ENCODE data around the gene OCA2.
"Not testable (repeated sequence)": the region's sequence is repeated elsewhere in the genome, so short reads cannot be mapped to it uniquely, and the experiment has no call there.

The OCA2 gene

DNA sequence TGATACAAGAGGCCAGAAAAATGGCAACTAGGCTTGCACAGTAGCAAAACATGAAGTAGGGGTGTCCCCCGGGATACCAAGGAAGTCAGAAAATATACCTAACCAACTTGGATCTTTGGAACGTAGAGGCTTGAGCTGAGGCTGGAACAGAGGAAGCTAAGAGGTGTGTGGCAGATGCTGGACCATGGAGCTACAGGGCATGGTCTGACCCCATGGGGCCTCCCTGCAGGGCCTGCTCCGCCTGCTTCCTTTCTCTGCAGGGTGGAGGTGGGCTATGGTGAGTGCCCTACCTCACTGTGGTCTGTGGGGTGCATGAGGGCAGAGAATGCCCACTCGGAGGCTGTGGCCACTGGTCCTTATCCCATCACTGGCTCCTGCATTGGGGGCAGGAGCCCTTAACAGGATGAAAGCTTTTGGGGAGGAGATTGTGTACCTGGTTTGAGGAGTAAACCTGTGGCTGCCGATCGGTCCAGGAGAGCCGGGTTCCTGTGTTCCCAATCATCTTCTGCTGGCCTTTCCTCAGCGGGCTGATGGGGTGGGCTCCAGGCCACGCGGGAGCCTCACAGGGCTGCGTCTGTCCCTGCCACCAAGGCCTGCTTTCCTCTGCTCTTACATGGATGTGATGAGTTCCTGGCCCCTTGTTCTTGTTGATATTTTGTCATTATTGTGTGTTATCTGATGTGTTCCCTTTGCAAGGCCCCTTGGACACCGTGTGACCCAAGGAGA lies 96.8 kb downstream of the OCA2 start:
- DNase-seq (ENCODE audit: low spot score) = no peak

DNA sequence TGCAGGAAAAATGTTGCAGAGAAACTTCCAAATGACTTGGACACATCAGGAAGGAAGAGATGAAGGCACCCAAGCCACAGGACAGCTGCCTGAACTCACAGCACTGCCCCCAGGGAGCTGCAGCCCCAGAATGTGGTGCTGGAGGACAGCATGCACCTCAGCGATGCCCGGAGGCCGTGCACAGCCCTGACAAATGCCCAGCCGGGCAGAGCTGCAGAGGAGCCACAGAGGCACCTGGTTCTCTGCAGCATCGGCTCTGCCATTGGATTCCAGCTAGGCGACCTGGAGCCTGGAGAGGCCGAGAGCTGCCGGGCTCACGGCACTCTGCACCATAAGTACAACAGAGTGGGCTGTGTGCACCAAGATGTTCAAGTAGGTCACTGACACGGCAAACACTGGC lies 97.5 kb downstream of the OCA2 start:
- DNase-seq (ENCODE audit: low spot score) = no peak

DNA sequence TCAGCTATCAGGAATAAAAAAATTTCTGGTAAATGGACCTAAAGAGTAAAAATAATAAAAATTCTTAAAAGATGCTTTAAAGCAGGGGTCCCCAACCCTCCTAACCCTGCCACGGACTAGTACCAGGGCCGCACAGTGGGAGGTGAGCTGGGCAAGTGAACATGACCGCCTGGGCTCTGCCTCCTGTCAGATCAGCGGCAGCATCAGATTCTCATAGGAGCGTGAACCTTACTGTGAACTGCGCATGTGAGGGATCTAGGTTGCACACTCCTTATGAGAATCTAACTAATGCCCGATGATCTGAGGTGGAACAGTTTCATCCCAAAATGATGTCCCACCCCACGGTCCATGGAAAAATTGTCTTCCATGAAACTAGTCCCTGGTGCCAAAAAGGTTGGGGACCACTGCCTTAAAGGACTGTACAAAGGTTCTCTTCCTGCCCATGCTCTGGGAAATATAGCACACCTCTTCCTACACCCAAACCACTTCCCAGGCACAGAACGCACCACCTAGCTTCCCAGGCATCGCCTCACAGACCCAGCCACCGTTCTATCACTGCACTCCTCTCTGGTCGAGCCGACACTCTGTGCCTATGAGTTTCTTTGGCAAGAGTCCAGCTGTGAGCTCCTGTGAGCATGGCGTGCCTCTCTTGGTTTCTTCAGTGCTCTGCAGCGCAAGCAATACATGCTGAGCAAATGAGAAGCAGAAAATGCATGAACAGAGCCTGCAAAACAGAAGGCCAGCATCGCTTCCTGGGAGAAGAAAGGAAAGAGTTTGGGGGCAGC lies 104.9 kb downstream of the OCA2 start:
- DNase-seq (ENCODE audit: low spot score) = no peak

DNA sequence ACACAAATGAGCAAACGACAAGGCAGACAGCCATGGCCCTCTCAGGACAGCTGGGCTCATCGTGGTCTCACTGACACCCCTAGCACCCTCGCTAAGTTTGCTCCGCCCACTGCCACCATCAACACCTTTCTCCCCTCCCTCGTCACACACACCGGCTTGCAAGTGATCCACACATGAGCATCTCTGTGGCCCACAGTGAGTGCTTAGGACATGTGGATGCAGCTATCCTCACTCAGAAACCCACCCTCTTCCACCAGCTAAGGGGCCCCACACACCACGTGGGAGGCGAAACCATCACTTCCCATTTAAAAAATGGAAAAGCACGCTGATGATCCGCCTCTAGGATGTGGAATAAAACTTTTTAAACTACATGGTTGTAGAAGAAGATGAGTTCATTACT lies 105.6 kb downstream of the OCA2 start:
- no peak for DNase-seq (ENCODE audit: low spot score)

DNA sequence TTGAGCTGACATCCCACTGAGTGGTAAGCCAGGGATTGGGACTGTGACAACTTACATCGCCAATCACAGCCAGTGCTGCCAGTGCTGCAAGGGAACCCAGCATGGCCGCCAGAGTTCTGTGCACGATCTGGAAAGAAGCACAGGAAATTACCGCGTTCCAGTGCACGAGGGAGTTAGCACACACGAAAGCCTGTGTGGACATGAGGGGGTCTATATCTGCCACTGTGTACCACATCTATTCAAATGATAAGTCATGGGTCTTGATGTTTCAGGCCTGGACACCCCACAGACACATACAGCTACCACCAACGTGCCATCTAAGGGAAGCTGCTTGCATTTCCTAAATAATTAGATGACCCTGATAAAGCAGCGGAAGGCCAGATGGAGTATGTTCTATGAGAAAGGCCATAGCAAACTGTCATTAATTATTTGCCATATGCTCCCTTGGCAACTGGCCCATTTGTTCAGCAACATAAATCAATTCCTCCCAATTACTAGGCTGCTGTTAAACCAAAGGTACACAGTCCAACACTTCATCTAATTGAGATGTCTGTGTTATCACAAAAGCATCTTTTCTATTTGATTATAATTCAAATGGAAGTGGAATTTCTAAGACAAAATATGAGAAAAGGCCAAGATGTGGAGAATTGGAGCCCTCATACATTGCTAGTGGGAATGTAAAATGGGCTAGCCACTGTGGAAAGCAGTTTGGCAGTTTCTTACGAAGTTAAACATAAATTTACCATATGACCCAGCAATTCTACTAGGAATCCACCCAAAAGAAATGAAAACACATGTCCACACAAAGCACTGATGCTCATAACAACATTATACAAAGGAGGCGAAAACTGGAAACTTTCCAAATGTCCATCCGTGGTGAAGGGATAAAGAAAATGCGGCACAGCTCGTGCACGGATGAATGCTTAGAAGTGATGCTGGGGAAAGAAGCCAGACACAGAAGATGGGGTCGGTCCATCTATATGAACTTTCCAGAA lies 108.3 kb downstream of the OCA2 start:
- DNase-seq (ENCODE audit: low spot score) = no peak

DNA sequence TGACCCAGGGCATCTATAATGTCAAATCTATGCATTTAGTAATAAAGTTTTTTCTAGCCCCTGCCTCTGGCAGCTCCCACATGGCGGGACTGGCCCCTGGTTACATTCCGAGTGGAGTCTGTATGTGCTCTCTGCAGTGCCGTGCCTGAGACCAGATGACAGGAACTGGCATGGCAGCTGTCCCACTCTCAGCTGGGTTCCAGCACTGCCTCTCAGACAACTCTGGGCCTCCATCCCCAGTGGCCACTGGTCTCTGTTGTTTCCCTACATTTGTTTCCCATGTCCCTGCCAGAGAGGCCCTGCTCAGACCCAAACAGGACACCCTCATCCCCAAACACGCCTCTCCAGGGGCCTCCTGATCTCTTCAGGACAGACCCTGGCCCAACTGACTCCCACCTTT lies 109.3 kb downstream of the OCA2 start:
- DNase-seq (ENCODE audit: low spot score) = no peak

DNA sequence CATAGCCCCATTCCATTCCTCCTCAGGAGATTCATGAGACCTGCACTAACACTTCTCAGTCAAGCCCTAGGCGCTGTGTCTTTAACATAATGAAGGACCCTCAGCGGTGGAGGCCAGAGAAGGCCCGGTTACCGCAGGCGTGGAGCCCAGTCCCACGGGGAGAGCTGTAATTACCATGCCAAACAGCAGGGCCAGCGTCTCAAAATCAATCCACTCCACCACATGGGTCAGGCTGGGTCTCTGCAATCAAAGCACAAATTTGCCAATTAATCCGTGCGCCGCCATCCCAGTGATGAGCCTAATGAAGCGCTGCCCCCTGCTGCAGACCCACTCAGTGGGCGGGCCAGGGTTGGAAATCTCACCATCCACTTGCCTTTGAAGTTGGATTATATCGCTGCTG lies 109.7 kb downstream of the OCA2 start:
- DNase-seq (ENCODE audit: low spot score) = no peak

DNA sequence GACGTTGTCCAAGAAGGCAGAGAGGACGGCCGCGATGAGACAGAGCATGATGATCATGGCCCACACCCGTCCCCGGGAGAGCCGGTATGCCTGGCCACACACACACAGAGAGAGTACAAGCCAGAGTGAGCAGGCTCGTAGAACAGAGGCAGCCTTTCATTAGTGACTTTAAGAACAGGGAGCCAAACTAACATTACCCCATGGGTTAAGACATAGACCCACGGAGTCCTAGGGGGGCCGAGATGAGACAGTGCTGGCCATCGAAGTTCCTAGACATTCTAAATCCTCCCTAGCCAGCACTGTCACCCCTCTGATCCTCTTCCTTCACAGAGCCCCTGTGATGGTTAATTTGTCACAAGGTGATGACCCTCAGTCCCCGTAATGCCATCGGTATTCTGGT lies 114.0 kb downstream of the OCA2 start:
- DNase-seq (ENCODE audit: low spot score) = no peak

DNA sequence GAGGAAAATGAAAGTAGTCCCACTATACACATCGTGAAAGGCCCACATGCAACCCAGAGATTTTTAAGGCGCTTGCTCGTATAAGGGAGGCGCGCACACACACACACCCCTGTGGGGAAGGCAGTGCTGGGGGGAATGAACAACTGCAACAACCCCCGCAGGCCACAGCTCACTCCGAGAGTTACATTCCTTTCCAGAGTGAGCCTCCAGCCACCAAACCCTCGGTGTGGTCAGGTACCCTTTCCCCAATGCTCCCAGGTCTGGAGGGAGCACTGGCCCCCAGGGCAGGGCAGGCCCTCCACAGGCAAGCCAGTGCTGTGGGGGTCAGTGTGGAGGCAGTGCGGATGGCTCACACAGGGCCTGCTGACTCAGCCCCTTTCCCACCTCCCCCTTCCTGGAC lies 115.6 kb downstream of the OCA2 start:
- DNase-seq (ENCODE audit: low spot score) = no peak

DNA sequence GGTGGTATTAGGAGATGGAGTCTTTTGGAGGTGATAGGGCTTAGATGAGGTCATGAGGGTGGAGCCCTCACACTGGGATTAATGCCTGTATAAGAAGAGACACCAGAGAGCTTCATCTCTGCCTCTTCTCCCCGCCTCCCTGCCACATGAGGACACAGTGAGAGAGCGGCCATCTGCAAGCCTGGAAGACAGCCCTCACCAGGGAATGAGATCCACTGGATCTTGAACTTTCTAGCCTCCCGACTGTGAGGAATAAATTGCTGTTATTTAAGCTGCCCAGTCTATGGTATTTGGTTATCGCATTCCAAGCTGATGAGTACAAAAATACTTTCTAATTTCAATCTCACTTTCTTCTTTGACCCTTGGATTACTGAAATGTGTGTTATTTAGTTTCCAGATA lies 121.4 kb downstream of the OCA2 start:
- DNase-seq (ENCODE audit: low spot score) = no peak

DNA sequence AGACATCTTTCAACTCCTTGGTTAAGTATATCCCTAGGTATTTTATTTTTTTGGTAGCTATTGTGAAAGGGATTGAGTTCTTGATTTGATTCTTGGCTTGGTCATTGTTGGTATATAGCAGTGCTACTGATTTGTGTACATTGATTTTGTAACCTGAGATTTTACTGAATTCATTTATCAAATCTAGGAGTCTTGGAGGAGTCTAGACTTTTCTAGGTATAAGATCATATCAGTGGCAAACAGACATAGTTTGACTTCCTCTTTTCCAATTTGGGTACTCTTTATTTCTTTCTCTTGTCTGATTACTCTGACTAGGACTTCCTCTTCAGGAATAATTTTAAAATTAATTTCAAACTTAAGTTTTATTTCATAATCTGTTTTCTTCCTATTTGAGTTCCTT lies 125.2 kb downstream of the OCA2 start:
- DNase-seq (ENCODE audit: low spot score) = no peak

DNA sequence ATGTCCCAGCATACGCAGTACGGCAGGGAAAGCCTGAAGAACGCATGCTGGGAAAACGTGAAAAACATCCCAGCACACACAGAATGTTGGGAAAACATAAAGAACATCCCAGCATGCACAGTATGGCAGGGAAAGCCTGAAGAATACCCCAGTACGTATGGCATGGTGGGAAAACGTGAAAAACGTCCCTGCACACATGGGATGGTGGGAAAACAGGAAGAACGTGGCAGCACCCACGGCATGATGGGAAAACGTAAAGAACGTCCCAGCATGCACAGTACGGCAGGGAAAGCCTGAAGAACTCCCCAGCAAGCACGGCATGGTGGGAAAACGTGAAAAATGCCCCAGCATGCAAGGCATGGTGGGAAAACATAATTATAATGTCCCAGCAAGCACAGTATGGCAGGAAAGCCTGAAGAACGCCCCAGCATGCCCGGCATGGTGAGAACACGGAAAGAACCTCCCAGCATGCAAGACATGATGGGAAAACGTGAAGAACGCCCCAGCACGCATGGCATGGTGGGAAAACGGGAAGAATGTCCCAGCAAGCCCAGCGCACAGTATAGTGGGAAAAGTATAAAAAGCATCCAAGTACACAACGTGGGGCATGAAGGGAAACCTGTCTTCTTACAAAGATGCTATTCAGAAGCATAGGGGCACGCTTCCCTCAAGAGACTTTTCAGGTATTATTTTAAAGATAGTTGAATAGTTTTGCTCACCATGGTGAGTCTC lies 128.3 kb downstream of the OCA2 start:
- DNase-seq (ENCODE audit: low spot score) = no peak

DNA sequence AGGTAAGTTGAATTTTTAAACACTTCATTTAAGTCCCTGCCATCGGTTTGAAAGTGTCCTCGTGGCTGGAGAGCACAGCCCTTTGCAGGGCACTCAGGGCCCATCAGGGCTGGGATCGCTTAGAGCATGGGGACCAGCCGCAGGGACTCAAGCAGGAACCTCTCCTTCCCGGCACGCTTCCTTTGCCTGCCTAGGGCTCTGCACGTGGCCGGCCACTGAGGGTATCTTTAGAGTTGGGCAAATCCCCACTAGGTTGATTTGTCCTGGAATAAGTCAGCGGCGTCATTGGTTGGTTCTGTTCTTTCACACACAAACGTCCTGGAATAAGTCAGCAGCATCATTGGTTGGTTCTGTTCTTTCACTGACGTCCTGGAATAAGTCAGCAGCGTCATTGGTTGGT lies 131.6 kb downstream of the OCA2 start:
- DNase-seq (ENCODE audit: low spot score) = no peak

DNA sequence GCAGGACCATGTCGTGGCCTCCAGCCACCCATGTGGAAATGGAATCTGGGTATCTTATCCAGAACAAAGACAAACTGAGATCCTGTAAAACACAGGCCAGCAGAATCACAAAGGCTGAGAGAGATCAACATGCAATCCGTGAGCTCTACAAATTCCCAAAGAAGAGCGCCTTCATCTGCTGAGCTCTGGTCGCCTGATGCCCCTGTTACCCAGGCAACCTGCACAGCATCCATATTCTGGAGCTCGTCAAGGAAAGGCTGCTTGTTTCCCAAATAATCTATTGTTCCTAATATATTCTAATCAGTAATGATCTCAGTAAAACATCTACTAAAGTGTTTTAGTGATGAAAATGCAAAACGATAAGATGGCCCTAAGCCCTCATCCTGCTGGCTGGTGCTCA lies 133.6 kb downstream of the OCA2 start:
- no peak for DNase-seq (ENCODE audit: low spot score)

DNA sequence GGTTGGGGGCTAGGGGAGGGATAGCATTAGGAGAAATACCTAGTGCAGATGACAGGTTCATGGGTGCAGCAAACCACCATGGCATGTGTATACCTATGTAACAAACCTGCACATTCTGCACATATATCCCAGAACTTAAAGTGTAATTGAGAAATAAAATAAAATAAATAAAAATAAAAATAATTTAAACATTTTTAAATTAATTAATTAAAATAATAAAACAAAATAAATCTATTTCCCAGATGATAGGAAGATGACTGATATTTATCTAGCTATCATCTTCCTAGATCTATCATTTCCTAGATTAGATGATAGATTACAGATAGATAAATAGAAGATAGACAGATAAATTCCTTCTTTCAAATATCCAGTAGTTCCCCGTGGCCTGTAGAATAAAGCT lies 137.3 kb downstream of the OCA2 start:
- DNase-seq (ENCODE audit: low spot score) = no peak

DNA sequence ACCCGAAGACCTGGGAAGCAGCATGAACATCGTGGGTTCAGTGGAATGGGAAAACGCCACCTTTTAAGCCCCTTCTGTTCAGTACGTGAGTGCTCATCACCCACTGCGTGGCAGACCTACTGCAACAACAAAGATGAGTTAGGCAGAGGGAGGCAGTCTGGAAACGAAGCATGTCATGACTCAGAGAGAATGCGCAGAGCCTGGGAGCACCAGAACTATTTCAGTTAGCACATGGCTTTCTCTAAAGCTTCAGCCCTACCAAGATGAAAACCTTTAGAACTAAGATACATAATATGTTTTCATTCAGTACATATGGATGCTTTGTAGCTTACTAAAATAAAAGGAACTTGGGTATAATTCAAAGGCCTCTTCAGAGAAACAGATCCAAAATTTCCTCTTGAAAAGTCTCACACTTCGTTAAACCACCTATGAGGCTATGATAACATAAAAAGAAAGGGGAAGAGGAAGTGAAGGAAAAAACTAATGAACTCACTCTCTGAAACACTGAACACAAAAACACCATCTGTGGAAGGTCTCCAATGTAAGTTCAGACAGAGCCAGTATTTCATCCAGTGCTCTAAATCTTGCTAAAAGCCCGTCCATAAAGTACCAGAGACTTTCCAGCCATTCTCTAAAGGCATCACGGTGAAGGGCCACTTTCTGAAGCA lies 140.1 kb downstream of the OCA2 start:
- DNase-seq (ENCODE audit: low spot score) = no peak

DNA sequence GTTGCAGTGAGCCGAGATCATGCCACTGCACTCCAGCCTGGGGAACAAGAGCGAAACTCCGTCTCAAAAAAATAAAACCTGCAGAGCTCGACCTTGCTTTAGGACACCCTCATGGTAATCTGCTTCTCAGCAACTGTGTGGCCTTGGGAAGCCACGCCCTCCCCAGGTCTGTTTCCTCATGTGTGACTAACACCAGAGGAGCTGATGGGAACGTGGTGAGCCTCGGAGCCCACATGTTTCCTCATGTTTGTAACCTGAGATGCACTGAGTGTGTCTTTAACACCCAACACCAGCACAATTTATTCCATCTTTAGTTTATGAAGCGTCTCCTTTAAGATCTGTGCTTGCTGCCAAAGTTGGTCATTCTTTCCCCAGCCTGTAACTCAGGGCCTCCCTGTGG lies 142.8 kb downstream of the OCA2 start:
- no peak for DNase-seq (ENCODE audit: low spot score)

DNA sequence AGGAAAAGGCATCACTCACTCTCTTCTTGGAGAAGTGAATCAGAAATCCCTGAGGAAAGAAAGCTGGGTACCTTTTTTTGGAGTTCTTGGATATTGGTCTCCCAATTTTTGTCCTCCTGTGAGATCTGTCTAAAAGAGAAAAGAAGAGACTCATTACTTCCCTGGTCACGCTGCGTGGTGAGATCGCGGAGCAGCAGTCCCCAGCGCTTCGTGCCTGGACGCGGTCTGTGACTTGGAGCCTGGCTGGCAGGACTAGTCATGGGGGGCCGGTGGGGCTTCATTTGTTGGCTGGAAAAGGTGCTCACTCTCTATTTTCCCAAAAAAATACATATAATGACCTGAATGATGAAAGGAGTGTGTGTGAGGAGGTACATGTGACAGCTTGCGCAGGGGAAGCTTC lies 144.0 kb downstream of the OCA2 start:
- no peak for DNase-seq (ENCODE audit: low spot score)

DNA sequence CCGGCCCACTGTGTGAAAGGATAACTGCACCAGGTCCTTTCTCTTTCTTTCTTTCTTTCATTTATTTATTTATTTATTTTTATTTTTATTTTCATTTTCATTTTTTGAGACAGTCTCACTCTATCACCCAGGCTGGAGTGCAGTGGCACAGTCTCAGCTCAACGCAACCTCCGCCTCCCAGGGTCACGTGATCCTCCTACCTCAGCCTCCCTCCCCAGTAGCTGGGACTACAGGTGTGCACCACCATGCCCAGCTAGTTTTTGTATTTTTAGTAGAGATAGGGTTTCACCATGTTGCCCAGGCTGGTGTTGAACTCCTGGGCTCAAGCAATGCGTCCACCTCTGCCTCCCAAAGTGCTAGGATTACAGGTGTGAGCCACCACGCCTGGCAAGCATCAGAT lies 146.5 kb downstream of the OCA2 start:
- not testable (repeated sequence) for DNase-seq (ENCODE audit: low spot score)

DNA sequence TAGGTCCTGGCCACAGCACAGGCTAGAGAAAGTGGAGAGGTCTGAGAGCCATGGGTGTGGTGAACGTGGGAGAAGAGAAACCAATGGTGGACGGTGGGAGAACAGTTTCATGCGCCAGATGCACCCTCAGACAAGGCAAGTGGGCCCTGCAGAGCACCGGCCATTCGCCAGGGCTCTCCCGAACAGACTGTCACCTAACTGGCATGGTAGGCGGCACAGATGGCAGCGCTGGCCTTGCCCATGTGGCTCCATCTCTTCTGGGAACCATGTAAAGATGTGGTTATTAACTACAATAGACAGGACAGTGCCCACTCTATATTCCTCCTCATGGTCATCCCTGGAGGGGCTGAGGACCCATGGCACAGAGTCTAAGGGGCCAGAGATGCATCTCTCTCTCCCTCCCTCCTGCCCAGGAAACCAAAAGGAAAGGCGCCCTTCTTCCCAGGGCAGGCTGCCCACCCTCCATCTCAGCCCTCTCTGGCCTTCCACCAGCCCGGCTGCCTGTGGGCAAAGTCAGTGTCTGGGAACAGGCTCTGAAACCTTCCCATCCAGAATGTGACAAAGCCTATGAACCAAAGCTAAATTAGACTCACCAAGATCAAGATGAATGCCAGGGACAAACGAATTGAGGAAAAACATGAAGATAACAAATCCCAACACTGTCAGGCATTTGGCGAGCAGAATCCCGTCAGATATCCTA lies 147.8 kb downstream of the OCA2 start:
- no peak for DNase-seq (ENCODE audit: low spot score)

DNA sequence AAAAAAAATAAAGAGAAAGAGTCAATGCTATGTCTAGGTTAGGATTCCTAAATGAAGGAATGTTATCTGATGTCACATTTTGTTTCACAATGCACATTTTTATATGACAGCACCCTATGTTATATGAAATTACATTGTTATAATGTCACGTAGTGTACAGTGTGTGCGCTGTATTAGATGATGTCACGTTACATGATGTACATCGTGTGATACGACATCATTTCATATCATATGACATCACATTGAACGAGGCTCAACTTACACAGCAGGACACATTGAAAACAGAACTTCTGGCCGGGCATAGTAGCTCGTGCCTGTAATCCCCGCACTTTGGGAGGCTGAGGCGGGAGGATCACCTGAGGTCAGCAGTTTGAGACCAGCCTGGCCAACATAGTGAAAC lies 150.0 kb downstream of the OCA2 start:
- DNase-seq (ENCODE audit: low spot score) = no peak

All from CD4-positive, alpha-beta T cell treated with Interleukin-15 for 4 hours (primary cell).